ENCODE data around the gene DDR1. TPM values are rescaled to one million over a fixed set of nuclear protein-coding genes. Genes with fewer than 3 reads are reported as not detected.

DDR1 gene
- total RNA-seq, 1 experiment from 2014 or later: 258 TPM

DNA sequence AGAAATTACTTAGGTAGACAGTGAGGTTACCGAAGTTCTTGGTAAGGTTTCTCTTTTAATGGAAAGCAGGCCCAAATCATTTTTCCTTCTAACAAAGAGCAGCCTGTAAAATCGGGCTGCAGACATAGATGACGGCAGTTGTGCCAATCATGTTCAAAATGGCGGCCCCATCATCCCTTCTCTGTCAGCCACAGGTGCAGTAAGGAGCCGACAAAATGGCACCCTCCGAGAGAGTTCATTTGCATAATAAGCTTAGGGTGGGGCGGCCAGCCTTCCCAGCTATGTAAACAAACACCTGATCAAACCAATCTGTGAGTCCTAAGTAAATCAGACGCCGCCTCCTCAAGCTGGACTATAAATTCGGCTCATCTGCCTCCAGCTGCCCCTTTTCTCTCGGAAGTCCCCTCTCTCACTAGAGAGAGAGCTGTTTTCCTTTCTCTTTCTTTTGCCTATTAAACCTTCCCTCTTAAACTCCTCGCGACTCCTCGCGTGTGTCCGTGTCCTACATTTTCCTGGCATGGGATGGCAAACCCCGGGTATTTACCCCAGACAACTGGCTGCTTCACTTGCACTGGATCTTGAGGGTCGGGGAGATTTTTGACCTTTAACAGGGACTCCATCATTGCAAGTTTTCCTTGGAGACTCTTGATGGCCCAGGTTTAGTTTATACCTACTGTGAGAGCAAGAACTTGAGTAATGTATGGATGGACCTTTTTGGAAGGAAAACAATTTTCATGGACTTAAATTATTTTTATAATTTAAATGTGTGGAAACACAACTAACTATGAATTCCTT lies 8.9 kb upstream of the DDR1 start:
- Histone ChIP-seq H2BK5ac (ENCODE audit: insufficient read length, low read length) (no peak overlapping the region), H3K56ac (ENCODE audit: insufficient read length, low read depth, low read length) (no peak overlapping the region), H3K79me1 (ENCODE audit: insufficient read depth, low read depth, low read length, poor library complexity, severe bottlenecking) (no peaks in the 10 kb centered on the region), H3K79me2 (ENCODE audit: insufficient read depth, low read length) (no peaks in the 10 kb centered on the region), H3K9me3 (ENCODE audit: control insufficient read depth, low read depth, low read length) (peaks cover 6% of the 10 kb centered on the region), H3K9ac (ENCODE audit: extremely low read depth, insufficient read length, low read length) (no peak overlapping the region), H4K8ac (replicated peaks; ENCODE audit: insufficient read length, low read depth, low read length) (no peak overlapping the region), H3K23ac (ENCODE audit: insufficient read length, low read depth, low read length) (no peak overlapping the region), H2BK12ac (ENCODE audit: insufficient read length, low read depth, low read length) (no peak overlapping the region), H3K4me1 (ENCODE audit: insufficient read depth, low read length) (peaks cover 3% of the 10 kb centered on the region; the same call in 1 of the 2 replicates), H2AFZ (ENCODE audit: low read length) (no peak overlapping the region), H3K27me3 (ENCODE audit: insufficient read depth, low read length) (no peaks in the 10 kb centered on the region), H3T11ph (ENCODE audit: low read length) (no peak overlapping the region), H4K5ac (ENCODE audit: insufficient read length, low read depth, low read length) (no peak overlapping the region), H2AK5ac (ENCODE audit: insufficient read length, low read length) (no peak overlapping the region), H3K14ac (ENCODE audit: insufficient read depth, low read length) (no peak overlapping the region), H3K4ac (ENCODE audit: low read depth, low read length) (no peak overlapping the region), H2BK20ac (ENCODE audit: low read depth, low read length, poor library complexity, severe bottlenecking) (no peak overlapping the region), H4K91ac (ENCODE audit: insufficient read length, low read depth, low read length) (no peak overlapping the region), H4K20me1 (ENCODE audit: control insufficient read depth, insufficient read depth, insufficient read length) (no peaks in the 10 kb centered on the region), H3K27ac (ENCODE audit: insufficient read length, low read depth, low read length) (no peak overlapping the region), H3K4me2 (ENCODE audit: insufficient read depth, insufficient read length, low read length) (no peak overlapping the region), H2BK120ac (ENCODE audit: low read depth, low read length, poor library complexity, severe bottlenecking) (no peak overlapping the region), H3K18ac (ENCODE audit: insufficient read length, low read depth, low read length) (no peak overlapping the region), H3K23me2 (ENCODE audit: insufficient read length, low read depth, low read length, poor library complexity, severe bottlenecking) (no peaks in the 10 kb centered on the region), H2BK15ac (ENCODE audit: low read depth, low read length) (no peak overlapping the region)
- Mint-ChIP-seq H3K27me3 (ENCODE audit: low read depth) (no peaks in the 10 kb centered on the region; the same call in 1 of the 2 replicates), H3K4me3 (no peak overlapping the region), H3K9me3 (peaks cover 34 to 45% of the 10 kb centered on the region in 2 experiments), H3K27ac (no peak overlapping the region; a peak in 1 of 7 replicates), H3K36me3 (ENCODE audit: insufficient read depth in 1 of 3, low read depth in 3 of 3) (peaks cover 19 to 44% (median 20%) of the 10 kb centered on the region in 3 experiments), H3K4me1 (peaks cover 35 to 43% of the 10 kb centered on the region in 2 experiments)
- no CpG with 5 or more reads among the region's 18 CpGs for WGBS (ENCODE audit: extremely low coverage, insufficient read length, low lambda C conversion rate)
- TF ChIP-seq, protein P1, sequence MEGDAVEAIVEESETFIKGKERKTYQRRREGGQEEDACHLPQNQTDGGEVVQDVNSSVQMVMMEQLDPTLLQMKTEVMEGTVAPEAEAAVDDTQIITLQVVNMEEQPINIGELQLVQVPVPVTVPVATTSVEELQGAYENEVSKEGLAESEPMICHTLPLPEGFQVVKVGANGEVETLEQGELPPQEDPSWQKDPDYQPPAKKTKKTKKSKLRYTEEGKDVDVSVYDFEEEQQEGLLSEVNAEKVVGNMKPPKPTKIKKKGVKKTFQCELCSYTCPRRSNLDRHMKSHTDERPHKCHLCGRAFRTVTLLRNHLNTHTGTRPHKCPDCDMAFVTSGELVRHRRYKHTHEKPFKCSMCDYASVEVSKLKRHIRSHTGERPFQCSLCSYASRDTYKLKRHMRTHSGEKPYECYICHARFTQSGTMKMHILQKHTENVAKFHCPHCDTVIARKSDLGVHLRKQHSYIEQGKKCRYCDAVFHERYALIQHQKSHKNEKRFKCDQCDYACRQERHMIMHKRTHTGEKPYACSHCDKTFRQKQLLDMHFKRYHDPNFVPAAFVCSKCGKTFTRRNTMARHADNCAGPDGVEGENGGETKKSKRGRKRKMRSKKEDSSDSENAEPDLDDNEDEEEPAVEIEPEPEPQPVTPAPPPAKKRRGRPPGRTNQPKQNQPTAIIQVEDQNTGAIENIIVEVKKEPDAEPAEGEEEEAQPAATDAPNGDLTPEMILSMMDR (conservative IDR thresholded peaks at IDR 0.05): no peak
- no peak for DNase-seq

All from H9 (cell line).